GM19239 (cell line): Measurements from ENCODE around the gene AEBP2.
"Not testable (repeated sequence)": the region's sequence is repeated elsewhere in the genome, so short reads cannot be mapped to it uniquely, and the experiment has no call there.

Experiments
- DNase-seq: peaks from one replicate; pipeline ENCODE4 v3.0.0; 2011; ENCODE audit warnings: low spot score; ENCODE audit not compliant: insufficient read length
- FAIRE-seq: peaks from 2 replicates; lab custom pipeline; 2011; peaks lifted over from hg19 to GRCh38; lab: Jason Lieb, UNC

The AEBP2 gene

DNA sequence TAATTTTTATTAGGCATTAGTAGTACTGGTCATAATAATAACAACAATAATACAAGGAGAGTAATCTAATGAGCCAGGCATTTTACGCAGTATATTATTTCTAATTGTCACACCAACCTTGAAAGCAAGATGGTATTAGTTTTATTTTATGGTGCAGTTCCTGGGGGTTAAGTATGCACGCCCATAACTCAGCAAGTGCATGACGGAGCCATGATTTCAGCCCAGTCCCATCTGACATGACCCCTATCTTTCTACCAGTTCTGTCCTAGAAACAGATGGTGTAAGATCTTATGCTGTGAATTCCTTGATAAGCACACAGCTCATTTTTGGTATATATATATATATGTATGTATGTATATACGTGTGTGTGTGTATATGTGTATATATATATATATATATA, 106.0 kb downstream of the AEBP2 start:
- no peak for FAIRE-seq
- DNase-seq = no peak

DNA sequence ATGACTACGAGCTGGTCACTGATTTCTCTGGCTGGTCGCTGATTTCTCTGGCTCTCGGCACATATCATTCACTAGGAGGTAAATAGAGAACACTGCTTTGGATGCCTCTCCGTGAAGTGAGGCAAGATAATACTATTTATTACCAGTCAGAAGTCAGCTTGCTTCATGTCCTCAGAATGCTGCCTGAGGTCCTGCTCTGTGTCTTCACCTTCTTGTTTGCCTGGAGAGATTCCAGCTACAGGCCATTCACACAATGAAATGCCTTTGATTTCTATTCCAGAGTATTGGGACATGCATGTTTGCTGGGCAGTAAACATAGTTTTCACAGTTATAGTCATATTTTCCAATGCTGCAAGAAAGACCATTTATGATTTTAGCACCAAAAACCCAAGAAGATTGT, 106.7 kb downstream of the AEBP2 start:
- DNase-seq (no peak), FAIRE-seq (no peak)

DNA sequence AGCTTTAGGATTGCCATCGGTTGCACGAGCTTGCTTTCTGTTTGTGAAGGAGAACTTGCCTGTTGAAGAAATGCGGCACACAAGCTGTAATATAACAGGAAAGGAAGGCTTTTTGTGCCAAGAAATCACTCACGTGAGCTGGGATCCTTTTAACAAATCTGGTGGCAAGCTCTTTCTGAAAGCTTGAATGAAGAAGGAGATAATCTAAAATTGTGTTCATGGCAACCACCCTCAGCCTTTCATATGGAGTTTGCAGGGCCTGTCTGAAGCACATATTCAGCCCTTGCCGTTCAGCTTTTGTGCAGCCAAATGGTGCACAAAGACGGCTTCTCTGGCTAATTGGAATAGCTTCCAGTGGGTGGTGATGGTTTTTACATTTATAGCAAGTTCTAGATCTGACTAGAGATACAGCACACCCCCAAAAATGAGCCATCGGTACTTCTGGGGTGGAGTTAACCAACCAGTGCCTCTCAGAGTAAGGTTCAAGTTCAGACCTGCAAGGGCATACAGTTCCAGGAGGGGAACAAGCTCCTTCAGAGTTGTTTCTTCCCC, 107.4 kb downstream of the AEBP2 start:
- DNase-seq (no peak), FAIRE-seq (no peak)

DNA sequence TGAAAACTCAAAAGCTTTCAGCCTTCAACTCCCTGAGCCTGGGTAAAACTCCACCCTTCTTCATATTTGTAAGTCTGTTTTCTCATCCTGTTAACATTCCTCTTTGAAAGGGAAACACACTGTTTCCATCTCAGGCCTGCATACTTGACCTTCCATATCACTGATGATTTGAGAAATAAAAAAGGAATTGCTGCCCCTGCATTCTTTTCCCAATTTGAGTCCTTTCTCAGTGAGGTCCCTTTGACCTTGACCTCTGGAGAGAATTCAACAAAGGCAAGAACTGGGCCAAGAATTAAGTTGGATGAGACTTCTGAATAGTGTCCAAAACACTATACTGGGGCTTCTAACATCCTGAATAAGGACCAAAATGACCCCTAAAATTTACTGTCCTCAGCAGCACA, 108.0 kb downstream of the AEBP2 start:
- DNase-seq (no peak), FAIRE-seq (no peak)

DNA sequence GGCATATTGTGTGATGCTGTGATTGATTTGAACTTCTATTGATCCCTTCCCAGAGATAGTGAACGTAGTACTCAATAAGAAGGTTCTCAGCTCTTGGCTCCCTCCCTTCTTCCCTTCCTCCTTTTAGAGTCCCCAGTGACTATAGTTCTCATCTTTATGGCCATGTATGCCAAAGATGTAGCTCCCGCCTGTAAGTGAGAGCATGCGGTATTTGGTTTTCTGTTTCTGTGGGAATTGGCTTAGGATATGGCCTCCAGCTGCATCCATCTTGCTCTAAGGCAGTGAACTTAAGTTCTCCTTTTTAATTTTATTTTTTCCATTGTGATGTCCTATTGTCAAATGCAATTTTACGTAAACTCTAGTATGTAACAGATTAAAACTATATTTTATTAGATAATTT, 109.5 kb downstream of the AEBP2 start:
- DNase-seq (no peak), FAIRE-seq (no peak)

DNA sequence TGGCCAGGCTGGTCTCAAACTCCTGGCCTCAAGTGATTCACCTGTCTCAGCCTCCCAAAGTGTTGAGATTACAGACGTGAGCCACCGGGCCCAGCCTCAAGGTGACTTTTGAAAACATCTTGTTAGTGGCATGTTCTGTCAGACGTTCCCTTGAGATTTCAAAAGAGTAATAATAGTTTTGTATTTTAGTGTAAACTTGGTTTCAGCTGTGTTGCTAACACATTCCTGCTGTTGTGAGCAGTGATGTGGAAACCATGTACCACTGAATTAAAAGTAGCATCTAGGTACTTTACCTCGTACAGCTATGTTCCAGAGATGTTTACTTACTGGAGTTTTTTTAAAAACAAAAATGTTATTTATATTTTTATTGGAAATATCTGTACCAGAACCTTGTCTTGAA, 111.3 kb downstream of the AEBP2 start:
- FAIRE-seq = no peak

DNA sequence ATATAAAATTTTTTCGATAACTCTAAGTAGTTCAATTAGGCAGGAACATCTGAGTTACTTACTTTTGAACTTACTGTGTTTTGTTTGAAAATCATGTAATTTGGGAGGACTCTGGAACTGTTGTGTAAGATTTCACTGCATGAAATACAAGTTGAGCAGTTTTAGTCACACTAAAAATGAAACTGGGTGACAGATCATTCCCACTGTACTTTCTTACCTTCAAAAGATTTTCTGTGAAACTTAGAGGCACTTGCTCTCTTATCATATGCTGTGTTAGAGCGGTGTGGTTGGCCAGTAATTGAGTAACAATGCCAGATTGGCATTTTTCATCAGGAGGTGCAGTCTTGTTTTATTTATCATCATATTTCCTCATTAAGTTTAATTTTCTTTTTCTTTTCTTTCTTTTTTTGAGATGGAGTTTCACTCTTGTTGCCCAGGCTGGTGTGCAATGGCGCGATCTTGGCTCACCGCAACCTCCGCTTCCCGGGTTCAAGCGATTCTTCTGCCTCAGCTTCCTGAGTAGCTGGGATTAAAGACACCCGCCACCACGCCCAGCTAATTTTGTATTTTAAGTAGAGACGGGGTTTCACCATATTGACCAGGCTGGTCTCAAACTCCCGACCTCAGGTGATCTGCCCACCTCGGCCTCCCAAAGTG, 113.3 kb downstream of the AEBP2 start:
- not testable (repeated sequence) for FAIRE-seq, DNase-seq

More for the DNA sequence above, 111.3 kb downstream of the AEBP2 start:
- no peak for DNase-seq

DNA sequence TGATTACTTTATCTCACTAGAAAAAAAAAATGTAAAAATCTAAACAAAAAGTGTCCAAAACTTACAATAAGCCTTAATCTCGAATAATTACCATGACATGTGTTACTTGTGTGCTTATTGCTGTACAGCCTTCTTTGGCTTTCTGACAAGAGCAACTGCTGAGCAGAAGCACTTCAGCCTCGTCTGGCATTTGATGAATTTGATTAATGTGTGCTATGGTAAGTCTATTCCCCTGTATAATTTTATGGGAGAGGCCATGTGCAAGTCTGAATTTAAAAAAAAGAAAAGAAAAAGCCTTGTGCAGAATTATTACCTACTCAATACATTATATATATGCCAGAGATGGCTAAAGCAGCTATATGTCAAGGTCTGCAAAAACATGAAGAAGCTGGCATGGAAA, 113.9 kb downstream of the AEBP2 start:
- FAIRE-seq = no peak
- DNase-seq = no peak

DNA sequence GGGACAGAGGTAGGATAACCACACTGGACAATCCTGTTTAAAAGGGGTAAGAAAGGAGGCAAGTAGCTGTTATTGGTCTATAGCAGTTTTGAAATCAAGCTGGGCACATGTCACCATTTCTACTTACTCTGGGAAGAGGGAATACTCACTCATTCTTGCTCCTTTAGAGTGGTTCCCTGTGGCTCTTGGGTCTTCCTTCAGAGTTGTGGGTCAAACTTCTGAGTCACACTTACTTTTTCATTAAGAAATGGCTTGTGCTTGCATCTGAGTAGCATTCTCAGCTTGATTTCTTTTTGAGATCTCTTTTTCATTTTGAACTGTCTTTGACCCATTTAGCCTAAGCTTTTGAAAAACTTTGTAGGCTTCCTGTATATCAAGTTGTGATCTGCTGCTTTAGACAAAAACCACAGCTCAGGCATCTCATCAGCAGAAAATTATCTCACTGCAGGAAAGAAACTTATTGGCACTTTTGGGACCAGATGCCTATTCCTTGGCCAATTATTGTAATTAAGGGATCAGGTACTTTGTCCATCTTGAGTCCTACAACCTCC, 122.2 kb downstream of the AEBP2 start:
- DNase-seq (no peak), FAIRE-seq (no peak)
